Neural cell (in vitro differentiated cells): Measurements from ENCODE around the gene OGFOD1. TPM values are rescaled to one million over a fixed set of nuclear protein-coding genes. Genes with fewer than 3 reads are reported as not detected.

Experiments used
- H2AFZ ChIP-seq: fragments of 200-600, 300-800 bp; sonication (generic), shearing (Covaris generic); 2 replicates; pipeline ENCODE4 v1.6.0; 2014; ENCODE audit warnings: low read depth, mild to moderate bottlenecking, antibody characterized with exemption, low read length, moderate library complexity
- H3F3A ChIP-seq: fragments of 200-600 bp; shearing (Covaris generic); 2 replicates; pipeline ENCODE4 v1.6.1; 2016; ENCODE audit warnings: mild to moderate bottlenecking, moderate library complexity, mixed read lengths, antibody characterized with exemption, low read length; ENCODE audit not compliant: insufficient read depth, poor library complexity, severe bottlenecking
- H3K27ac ChIP-seq: fragments of 200-600, 300-800 bp; sonication (generic), shearing (Covaris generic); 2 replicates; pipeline ENCODE4 v1.5.1; 2014; ENCODE audit warnings: mild to moderate bottlenecking, low read length, moderate library complexity
- H3K27me3 ChIP-seq: fragments of 300-800, 200-600 bp; sonication (generic), shearing (Covaris generic); 2 replicates; pipeline ENCODE4 v1.6.0; 2014; ENCODE audit warnings: mild to moderate bottlenecking, low read depth, low read length, moderate library complexity; ENCODE audit not compliant: insufficient read depth
- H3K36me3 ChIP-seq: fragments of 300-800, 200-600 bp; sonication (generic), shearing (Covaris generic); 2 replicates; pipeline ENCODE4 v1.5.1; 2014; ENCODE audit warnings: mild to moderate bottlenecking, antibody characterized with exemption, low read length, moderate library complexity; ENCODE audit not compliant: insufficient read depth
- H3K4me2 ChIP-seq: fragments of 300-800, 200-600 bp; sonication (generic), shearing (Covaris generic); 2 replicates; pipeline ENCODE4 v1.6.0; 2014; ENCODE audit warnings: mild to moderate bottlenecking, low read length
- H3K4me3 ChIP-seq: fragments of 300-800, 200-600 bp; sonication (generic), shearing (Covaris generic); 2 replicates; pipeline ENCODE4 v1.5.1; 2014; ENCODE audit warnings: mild to moderate bottlenecking, low read length, moderate library complexity
- H3K79me2 ChIP-seq: fragments of 200-600 bp; shearing (Covaris generic); replicated peaks from 2 replicates; pipeline ENCODE4 v1.6.0; 2014; ENCODE audit warnings: mild to moderate bottlenecking, low read length, moderate library complexity; ENCODE audit not compliant: insufficient read depth
- H3K9ac ChIP-seq: fragments of 300-800, 200-600 bp; sonication (generic), shearing (Covaris generic); 2 replicates; pipeline ENCODE4 v1.6.1; 2016; ENCODE audit warnings: mild to moderate bottlenecking, low read length, mixed read lengths
- H3K9me2 ChIP-seq: fragments of 200-600 bp; shearing (Covaris generic); 2 replicates; pipeline ENCODE4 v1.6.1; 2016; ENCODE audit warnings: mild to moderate bottlenecking, low read length, mixed read lengths; ENCODE audit not compliant: insufficient read depth
- H3K9me3 ChIP-seq: fragments of 200-600, 300-800 bp; sonication (generic), shearing (Covaris generic); 2 replicates; pipeline ENCODE4 v1.6.1; 2016; ENCODE audit warnings: mild to moderate bottlenecking, mixed run types, low read length, moderate library complexity, mixed read lengths
- H4K20me1 ChIP-seq: fragments of 200-600 bp; shearing (Covaris generic); 2 replicates; pipeline ENCODE4 v1.6.1; 2016; ENCODE audit warnings: mild to moderate bottlenecking, mixed run types; ENCODE audit not compliant: insufficient read depth
- CTCF ChIP-seq: fragments of 450-650 bp; IDR thresholded peaks from 2 replicates; pipeline ENCODE4 v1.5.1; 2014; ENCODE audit warnings: antibody characterized with exemption, mild to moderate bottlenecking, moderate library complexity; ENCODE audit not compliant: poor library complexity, severe bottlenecking
- EP300 ChIP-seq: fragments of 450-650 bp; conservative IDR thresholded peaks from 2 replicates; pipeline ENCODE4 v1.6.1; 2014; ENCODE audit warnings: antibody characterized with exemption, mild to moderate bottlenecking, moderate library complexity; ENCODE audit not compliant: poor library complexity, severe bottlenecking
- EZH2 ChIP-seq: fragments of 200-600, 300-800 bp; shearing (Covaris generic), sonication (generic); IDR thresholded peaks from 2 replicates; pipeline ENCODE4 v1.6.1; 2014; ENCODE audit warnings: antibody characterized with exemption, low read length, borderline replicate concordance, mild to moderate bottlenecking; ENCODE audit not compliant: insufficient read depth, poor library complexity, severe bottlenecking
- MXI1 ChIP-seq: fragments of 450-650 bp; conservative IDR thresholded peaks from 2 replicates; pipeline ENCODE4 v1.6.1; 2014; ENCODE audit warnings: antibody characterized with exemption, mild to moderate bottlenecking; ENCODE audit not compliant: poor library complexity, severe bottlenecking
- POLR2AphosphoS5 ChIP-seq: IDR thresholded peaks from 2 replicates; pipeline ENCODE4 v1.6.1; 2012
- RAD21 ChIP-seq: fragments of 450-650 bp; conservative IDR thresholded peaks from 2 replicates; pipeline ENCODE4 v1.6.1; 2014; ENCODE audit warnings: antibody characterized with exemption, mild to moderate bottlenecking, moderate library complexity
- REST ChIP-seq: IDR thresholded peaks from 2 replicates; pipeline ENCODE4 v1.6.1; 2012; ENCODE audit warnings: borderline replicate concordance
- SMC3 ChIP-seq: fragments of 450-650 bp; conservative IDR thresholded peaks from 2 replicates; pipeline ENCODE4 v1.6.1; 2014; ENCODE audit warnings: antibody characterized with exemption, mild to moderate bottlenecking, moderate library complexity; ENCODE audit not compliant: poor library complexity
- TAF1 ChIP-seq: IDR thresholded peaks from 2 replicates; pipeline ENCODE4 v1.6.1; 2012; ENCODE audit warnings: low read depth
- polyA plus RNA-seq: library from polyadenylated mRNA; depleted of rRNA; stranded (reverse); fragments of >200 nt; gene quantifications from 2 replicates; pipeline ENCODE4 v1.2.3, GENCODE V29; 2014

The OGFOD1 gene
- polyA plus RNA-seq, 1 donor from 2014 or later, result 35.6 TPM

- no peak overlapping the region for H3K4me3 ChIP-seq
- H3K9me3 ChIP-seq, result no peaks in the 10 kb centered on the region
- H3K9ac ChIP-seq, result no peak overlapping the region
- peaks cover 43% of the 10 kb centered on the region for H3K79me2 ChIP-seq
- H3F3A ChIP-seq, result peaks cover 6% of the 10 kb centered on the region
- no peak overlapping the region for H3K27ac ChIP-seq
- H3K4me2 ChIP-seq, result no peak overlapping the region
- H3K9me2 ChIP-seq, result no peaks in the 10 kb centered on the region
- H3K27me3 ChIP-seq, result no peaks in the 10 kb centered on the region
- H4K20me1 ChIP-seq, result no peaks in the 10 kb centered on the region
- no peak for TF ChIP-seq SMC3
- no peak for TF ChIP-seq TAF1
- TF ChIP-seq EP300, result no peak
- no peak for TF ChIP-seq RAD21
- TF ChIP-seq MXI1, result no peak
- TF ChIP-seq REST, result no peak
- TF ChIP-seq CTCF, result no peak
- no peak for TF ChIP-seq POLR2AphosphoS5
- no peak for TF ChIP-seq EZH2
- no peak overlapping the region for H2AFZ ChIP-seq
- H3K36me3 ChIP-seq, result no peaks in the 10 kb centered on the region
Measured at GRCh38 chr16:56447286-56447685, 4.1 kb upstream of the OGFOD1 start.

GRCh38 chr16:56448005-56448404 is 3.3 kb upstream of the OGFOD1 start:
- no peak overlapping the region for H3K9ac ChIP-seq
- no peaks in the 10 kb centered on the region for H3K36me3 ChIP-seq
- no peaks in the 10 kb centered on the region for H3K9me3 ChIP-seq
- peak overlapping the region; percentile 85 for H3K4me3 ChIP-seq
- no peak overlapping the region for H2AFZ ChIP-seq
- no peaks in the 10 kb centered on the region for H3K9me2 ChIP-seq
- TF ChIP-seq SMC3, result no peak
- no peak for TF ChIP-seq EZH2
- no peak for TF ChIP-seq EP300
- TF ChIP-seq REST, result no peak
- no peak for TF ChIP-seq RAD21
- no peak for TF ChIP-seq POLR2AphosphoS5
- no peak for TF ChIP-seq TAF1
- no peak for TF ChIP-seq MXI1
- H3K27ac ChIP-seq, result no peak overlapping the region
- H3F3A ChIP-seq, result peaks cover 7% of the 10 kb centered on the region
- H4K20me1 ChIP-seq, result no peaks in the 10 kb centered on the region
- H3K79me2 ChIP-seq, result peaks cover 48% of the 10 kb centered on the region
- no peaks in the 10 kb centered on the region for H3K27me3 ChIP-seq
- no peak overlapping the region for H3K4me2 ChIP-seq
